ENCODE measurements around the gene ACTR10.

Gene ACTR10

GRCh38 chr14:58282925-58283593 lies 83.1 kb downstream of the ACTR10 start:
- Mint-ChIP-seq H3K9me3 (no peaks in the 10 kb centered on the region), H3K4me3 (no peak overlapping the region), H3K27ac (peak overlapping the region; percentile 89), H3K36me3 (ENCODE audit: low read depth) (peaks cover 74% of the 10 kb centered on the region), H3K27me3 (no peaks in the 10 kb centered on the region), H3K4me1 (peaks cover 65% of the 10 kb centered on the region)
- DNase-seq (no peak), ATAC-seq (no peak)

DNA sequence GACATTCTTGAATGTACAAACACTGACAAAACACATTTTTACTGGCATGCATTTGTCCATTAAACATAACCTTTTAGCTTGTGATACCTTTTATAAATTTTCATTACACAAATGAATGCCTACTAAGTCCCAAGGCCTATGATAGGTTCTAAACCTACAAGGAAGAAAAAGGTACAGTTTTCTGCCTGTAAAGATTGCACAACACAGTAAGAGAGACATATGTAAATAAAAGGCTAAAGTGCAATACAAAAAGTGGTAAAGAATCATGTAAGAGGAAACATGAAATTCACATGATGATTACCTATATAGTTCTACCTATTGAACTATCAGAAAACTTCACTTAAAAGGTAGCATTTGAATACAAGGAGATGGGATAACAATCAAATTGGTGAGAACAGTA lies 83.8 kb downstream of the ACTR10 start:
- DNase-seq = no peak
- peak overlapping the region; percentile 17 for H3K27ac Mint-ChIP-seq
- ATAC-seq = no peak
- no peak overlapping the region for H3K4me3 Mint-ChIP-seq
- no peaks in the 10 kb centered on the region for H3K27me3 Mint-ChIP-seq
- H3K36me3 Mint-ChIP-seq (ENCODE audit: low read depth) = peaks cover 79% of the 10 kb centered on the region
- H3K4me1 Mint-ChIP-seq = peaks cover 69% of the 10 kb centered on the region
- H3K9me3 Mint-ChIP-seq = no peaks in the 10 kb centered on the region

GRCh38 chr14:58285132-58285531 lies 85.2 kb downstream of the ACTR10 start:
- Mint-ChIP-seq H3K9me3 (no peaks in the 10 kb centered on the region), H3K27ac (peak overlapping the region; percentile 12), H3K4me1 (peaks cover 74% of the 10 kb centered on the region), H3K36me3 (ENCODE audit: low read depth) (peaks cover 83% of the 10 kb centered on the region), H3K27me3 (no peaks in the 10 kb centered on the region), H3K4me3 (no peak overlapping the region)
- ATAC-seq (no peak), DNase-seq (no peak)

All from activated naive CD8-positive, alpha-beta T cell treated with anti-CD3 and anti-CD28 coated beads, Interleukin-2, amount 50 U/mL, for 24 hours (primary cell).